ENCODE data around the gene MADCAM1. TPM values are rescaled to one million over a fixed set of nuclear protein-coding genes. Genes with fewer than 3 reads are reported as not detected.

MADCAM1 gene
- total and polyA plus RNA-seq, 2 experiments from 2014 or later, result 2.2 to 3.4 TPM

- Histone ChIP-seq H3K27me3 (no peaks in the 10 kb centered on the region), H3K4me1 (ENCODE audit: low read depth) (peaks cover 5% of the 10 kb centered on the region), H3K4me3 (peak overlapping the region; percentile 87), H3K9me3 (ENCODE audit: low read depth) (no peaks in the 10 kb centered on the region), H3K27ac (peak overlapping the region; percentile 65), H3K36me3 (no peaks in the 10 kb centered on the region)
- no peak for TF ChIP-seq CTCF (IDR thresholded peaks at IDR 0.05; ENCODE audit: low read depth, low read length)
- peak; percentile 42 to 54 for DNase-seq (ENCODE audit: low read depth in 1 of 2, low spot score in 1 of 2)
Measured at GRCh38 chr19:489418-490196, 6.7 kb upstream of the MADCAM1 start.

- TF ChIP-seq CTCF (IDR thresholded peaks at IDR 0.05; ENCODE audit: low read depth, low read length), result no peak
- DNase-seq (ENCODE audit: low read depth in 1 of 2, low spot score in 1 of 2), result no peak
- Histone ChIP-seq H3K27ac (no peak overlapping the region), H3K4me1 (ENCODE audit: low read depth) (peaks cover 5% of the 10 kb centered on the region), H3K27me3 (peaks cover 3% of the 10 kb centered on the region), H3K36me3 (no peaks in the 10 kb centered on the region), H3K4me3 (no peak overlapping the region), H3K9me3 (ENCODE audit: low read depth) (no peaks in the 10 kb centered on the region)
Measured at GRCh38 chr19:491146-491741, 5.0 kb upstream of the MADCAM1 start.

- Histone ChIP-seq H3K27ac (no peak overlapping the region), H3K27me3 (peaks cover 6% of the 10 kb centered on the region), H3K4me1 (ENCODE audit: low read depth) (peaks cover 5% of the 10 kb centered on the region), H3K9me3 (ENCODE audit: low read depth) (no peaks in the 10 kb centered on the region), H3K36me3 (no peaks in the 10 kb centered on the region), H3K4me3 (no peak overlapping the region)
- no peak for TF ChIP-seq CTCF (IDR thresholded peaks at IDR 0.05; ENCODE audit: low read depth, low read length)
- DNase-seq (ENCODE audit: low read depth in 1 of 2, low spot score in 1 of 2), result no peak
Measured at GRCh38 chr19:492091-492531, 4.2 kb upstream of the MADCAM1 start.

GRCh38 chr19:493391-494170 lies 2.7 kb upstream of the MADCAM1 start:
- H3K36me3 ChIP-seq, result no peaks in the 10 kb centered on the region
- H3K27me3 ChIP-seq, result peaks cover 20% of the 10 kb centered on the region
- H3K4me3 ChIP-seq, result no peak overlapping the region
- no peaks in the 10 kb centered on the region for H3K9me3 ChIP-seq (ENCODE audit: low read depth)
- H3K4me1 ChIP-seq (ENCODE audit: low read depth), result peaks cover 5% of the 10 kb centered on the region
- no peak overlapping the region for H3K27ac ChIP-seq
- DNase-seq (ENCODE audit: low read depth in 1 of 2, low spot score in 1 of 2), result no peak
- no peak for TF ChIP-seq CTCF (IDR thresholded peaks at IDR 0.05; ENCODE audit: low read depth, low read length)

- no peak for TF ChIP-seq CTCF (IDR thresholded peaks at IDR 0.05; ENCODE audit: low read depth, low read length)
- Histone ChIP-seq H3K27me3 (peaks cover 29% of the 10 kb centered on the region), H3K36me3 (no peaks in the 10 kb centered on the region), H3K4me1 (ENCODE audit: low read depth) (peaks cover 5% of the 10 kb centered on the region), H3K9me3 (ENCODE audit: low read depth) (no peaks in the 10 kb centered on the region), H3K27ac (no peak overlapping the region), H3K4me3 (no peak overlapping the region)
- DNase-seq (ENCODE audit: low read depth in 1 of 2, low spot score in 1 of 2), result no peak
Measured at GRCh38 chr19:494171-495080, 1.9 kb upstream of the MADCAM1 start.
